ES-I3 (cell line): ENCODE data around the gene ARAP1.
"Not testable (repeated sequence)": the region's sequence is repeated elsewhere in the genome, so short reads cannot be mapped to it uniquely, and the experiment has no call there.

Experiments used
- H3K36me3 ChIP-seq: 2 replicates; pipeline ENCODE4 v1.6.1; 2013; ENCODE audit warnings: mild to moderate bottlenecking, low read length, control low read depth, moderate library complexity; ENCODE audit not compliant: insufficient read depth
- H3K4me1 ChIP-seq: 2 replicates; pipeline ENCODE4 v1.6.1; 2013; ENCODE audit warnings: mild to moderate bottlenecking, control low read depth, low read length; ENCODE audit not compliant: insufficient read depth
- H3K9ac ChIP-seq: 2 replicates; pipeline ENCODE4 v1.6.1; 2013; ENCODE audit warnings: low read depth, mild to moderate bottlenecking, low read length, moderate library complexity
- H3K9me3 ChIP-seq: 2 replicates; pipeline ENCODE4 v1.6.1; 2013; ENCODE audit warnings: mild to moderate bottlenecking, low read length, moderate library complexity; ENCODE audit not compliant: control insufficient read depth, insufficient read depth

ARAP1 gene

GRCh38 chr11:72752088-72752914, at the start of gene ARAP1:
ARAP1 (minus strand) TSS chr11:72752408; CDS start chr11:72727128, 25,280 bp downstream.
- Histone ChIP-seq H3K9ac (peak within 1 kb of the TSS; percentile 92), H3K36me3 (no peaks in the 10 kb centered on the region; the same call in 1 of the 2 replicates), H3K4me1 (peaks cover 9% of the 10 kb centered on the region), H3K9me3 (no peaks in the 10 kb centered on the region)

- peaks cover 6% of the 10 kb centered on the region for H3K4me1 ChIP-seq
- no peak overlapping the region for H3K9ac ChIP-seq
- H3K9me3 ChIP-seq: no peaks in the 10 kb centered on the region
- no peaks in the 10 kb centered on the region for H3K36me3 ChIP-seq
Observed at GRCh38 chr11:72799441-72799840, 47.2 kb upstream of the ARAP1 start.

- Histone ChIP-seq H3K9ac (no peak overlapping the region), H3K9me3 (no peaks in the 10 kb centered on the region), H3K4me1 (peaks cover 6% of the 10 kb centered on the region), H3K36me3 (no peaks in the 10 kb centered on the region)
Observed at GRCh38 chr11:72798361-72798760, 46.2 kb upstream of the ARAP1 start.

- Histone ChIP-seq H3K4me1 (peaks cover 22% of the 10 kb centered on the region), H3K36me3 (no peaks in the 10 kb centered on the region), H3K9me3 (no peaks in the 10 kb centered on the region), H3K9ac (peak within 1 kb of the TSS; percentile 80)
Observed at GRCh38 chr11:72793425-72794367, 41.5 kb upstream of the ARAP1 start, which contains the start of gene STARD10. STARD10 (minus strand) TSS chr11:72794047; CDS start chr11:72781181, 12,866 bp downstream.

- Histone ChIP-seq H3K9ac (peak overlapping the region; percentile 11; the same call in 1 of the 2 replicates), H3K36me3 (no peaks in the 10 kb centered on the region), H3K4me1 (peaks cover 20% of the 10 kb centered on the region)
Observed at GRCh38 chr11:72793076-72793424, 40.8 kb upstream of the ARAP1 start.

GRCh38 chr11:72792437-72793021, 40.3 kb upstream of the ARAP1 start:
- no peak overlapping the region for H3K9ac ChIP-seq
- peaks cover 16% of the 10 kb centered on the region for H3K4me1 ChIP-seq
- no peaks in the 10 kb centered on the region for H3K36me3 ChIP-seq
- no peaks in the 10 kb centered on the region for H3K9me3 ChIP-seq

More at GRCh38 chr11:72793076-72793424, 40.8 kb upstream of the ARAP1 start:
- H3K9me3 ChIP-seq: no peaks in the 10 kb centered on the region

- not testable (repeated sequence) for H3K9ac ChIP-seq, H3K9me3 ChIP-seq, H3K36me3 ChIP-seq
- peaks cover 21% of the 10 kb centered on the region for H3K4me1 ChIP-seq
Observed at GRCh38 chr11:72791228-72791627, 39.0 kb upstream of the ARAP1 start.

- H3K9me3 ChIP-seq: no peaks in the 10 kb centered on the region
- H3K9ac ChIP-seq: no peak overlapping the region
- H3K4me1 ChIP-seq: peaks cover 21% of the 10 kb centered on the region
- H3K36me3 ChIP-seq: no peaks in the 10 kb centered on the region
Observed at GRCh38 chr11:72789493-72790131, 37.4 kb upstream of the ARAP1 start.

- no peaks in the 10 kb centered on the region for H3K36me3 ChIP-seq
- no peaks in the 10 kb centered on the region for H3K9me3 ChIP-seq
- peaks cover 20% of the 10 kb centered on the region for H3K4me1 ChIP-seq
- no peak overlapping the region for H3K9ac ChIP-seq
Observed at GRCh38 chr11:72788241-72788640, 36.0 kb upstream of the ARAP1 start.

GRCh38 chr11:72787216-72788104, 35.3 kb upstream of the ARAP1 start:
- Histone ChIP-seq H3K4me1 (peaks cover 12% of the 10 kb centered on the region), H3K36me3 (no peaks in the 10 kb centered on the region), H3K9ac (no peak overlapping the region; the same call in 1 of the 2 replicates), H3K9me3 (no peaks in the 10 kb centered on the region)

GRCh38 chr11:72786305-72787215, 34.4 kb upstream of the ARAP1 start:
- Histone ChIP-seq H3K9ac (no peak overlapping the region; the same call in 1 of the 2 replicates), H3K9me3 (no peaks in the 10 kb centered on the region), H3K4me1 (peaks cover 11% of the 10 kb centered on the region; the same call in 1 of the 2 replicates), H3K36me3 (no peaks in the 10 kb centered on the region)

- Histone ChIP-seq H3K4me1 (peaks cover 7% of the 10 kb centered on the region; the same call in 1 of the 2 replicates), H3K36me3 (no peaks in the 10 kb centered on the region), H3K9ac (no peak overlapping the region), H3K9me3 (no peaks in the 10 kb centered on the region)
Observed at GRCh38 chr11:72784662-72785061, 32.5 kb upstream of the ARAP1 start.
